Esophagus muscularis mucosa (tissue), 4 donors: Measurements from ENCODE around the gene ART1.

ENCODE experiments used
- CTCF ChIP-seq, 3 experiments: fragments of 200-600 bp in 2 of 3; fragments of 450-650 bp in 1 of 3; sonication (generic) in 2 of 3; IDR thresholded peaks; one replicate each; pipeline ENCODE4 v1.5.1; 2017 to 2019; ENCODE audit warnings: antibody characterized with exemption in 3 of 3, mild to moderate bottlenecking in 2 of 3, moderate library complexity in 1 of 3
- EP300 ChIP-seq: sonication (generic); formaldehyde crosslinking; IDR thresholded peaks from one replicate; pipeline ENCODE4 v1.6.1; 2017; ENCODE audit warnings: antibody characterized with exemption
- POLR2A ChIP-seq: fragments of 450-650 bp; IDR thresholded peaks from one replicate; pipeline ENCODE4 v1.6.1; 2017; ENCODE audit warnings: antibody characterized with exemption, moderate library complexity, mild to moderate bottlenecking, low read depth
- POLR2AphosphoS5 ChIP-seq, 2 donors: sonication (generic); formaldehyde crosslinking; IDR thresholded peaks; one replicate each; pipeline ENCODE4 v1.6.1; 2017; ENCODE audit warnings: antibody characterized with exemption in 2 of 2

DNA sequence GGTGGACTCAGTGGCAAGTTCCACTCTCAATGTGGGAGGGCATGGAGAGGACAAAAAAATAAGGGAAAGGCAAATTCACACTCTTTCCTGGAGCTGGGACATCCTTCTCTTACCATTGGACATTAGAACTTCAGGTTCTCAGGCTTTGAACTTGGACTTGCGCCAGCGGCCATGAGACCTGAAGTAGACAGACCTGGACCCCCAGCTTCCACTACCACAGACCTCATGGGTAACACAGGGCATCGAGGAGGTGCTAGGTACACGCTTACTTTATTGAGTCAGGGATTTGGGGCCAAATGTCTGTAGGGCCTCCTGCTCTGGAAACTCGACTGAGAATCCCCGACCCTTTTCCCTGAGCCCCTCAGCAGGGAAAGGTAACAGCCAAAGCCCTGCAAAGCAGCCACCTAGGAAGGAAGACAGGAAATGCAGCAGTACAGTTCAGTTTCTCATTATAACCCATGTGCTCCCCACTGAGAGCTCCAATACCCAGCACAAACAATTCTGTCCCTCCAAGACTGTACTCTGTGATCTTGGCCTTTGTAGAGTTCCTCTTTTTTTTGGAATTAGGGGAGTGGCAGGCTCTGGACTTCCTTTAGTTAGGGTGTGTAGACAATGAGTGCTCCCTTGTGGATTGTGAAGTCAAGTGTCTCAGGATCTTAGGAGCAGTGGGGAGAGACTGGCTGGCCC lies 20.6 kb downstream of the ART1 start:
- no peak for TF ChIP-seq POLR2A
- no peak for TF ChIP-seq CTCF (IDR thresholded peaks at IDR 0.05)
- no peak for TF ChIP-seq EP300
- no peak for TF ChIP-seq POLR2AphosphoS5 (IDR thresholded peaks at IDR 0.05)
